AG04449 (cell line): ENCODE data around the gene NOSIP.

ENCODE experiments used
- CTCF ChIA-PET: fragments of 350-600 bp; formaldehyde crosslinking; extraction: SDS; loops from one replicate; lab custom pipeline; 2021; ENCODE audit warnings: antibody characterized with exemption; lab: Yijun Ruan, JAX
- POLR2A ChIA-PET: fragments of 400-600, 350-600 bp; formaldehyde crosslinking; extraction: SDS; loops from one replicate; lab custom pipeline; 2020; ENCODE audit warnings: antibody characterized with exemption, inconsistent platforms; lab: Yijun Ruan, JAX
- DNase-seq: peaks from one replicate; pipeline ENCODE4 v3.0.0-alpha.2; 2010; ENCODE audit warnings: low read depth, low spot score
- H3K4me3 ChIP-seq: 2 replicates; pipeline ENCODE4 v1.5.1; 2011; ENCODE audit warnings: low read depth, mild to moderate bottlenecking, control low read depth, low read length
- TF ChIP-seq, protein P1 (sequence below): IDR thresholded peaks from one replicate; pipeline ENCODE4 v1.5.1; 2011; ENCODE audit warnings: mild to moderate bottlenecking, moderate library complexity, low read length, control low read depth, inconsistent platforms; ENCODE audit not compliant: insufficient read depth; ENCODE audit errors: missing control alignments

NOSIP gene

DNA sequence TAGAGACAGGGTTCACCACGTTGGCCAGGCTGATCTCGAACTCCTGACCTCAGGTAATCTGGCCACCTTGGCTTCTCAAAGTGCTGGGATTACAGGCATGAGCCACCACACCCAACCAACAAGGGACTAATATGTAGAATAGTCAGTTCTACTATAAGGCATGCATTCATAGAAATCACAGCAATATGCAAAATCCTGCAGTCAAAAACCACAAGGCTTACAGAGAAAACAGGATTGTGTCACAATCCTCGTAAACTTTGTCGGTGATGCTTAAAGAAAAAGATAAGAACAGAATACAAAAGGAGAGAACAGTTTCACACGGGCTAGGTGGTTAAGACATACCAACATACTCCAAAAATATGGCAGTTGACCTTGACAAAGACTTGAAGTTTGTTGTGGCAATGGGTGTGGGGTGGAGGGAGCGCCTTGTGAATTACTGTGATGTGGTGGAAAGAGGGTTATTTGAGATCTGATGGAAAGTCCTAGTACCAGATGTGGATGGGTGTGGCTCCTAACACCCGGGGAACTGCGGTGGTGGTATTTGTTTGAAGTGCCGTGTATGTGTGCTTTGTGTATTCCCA lies 12.4 kb downstream of the NOSIP start:
- H3K4me3 ChIP-seq: no peak overlapping the region
- no peak for DNase-seq
- TF ChIP-seq, protein P1, sequence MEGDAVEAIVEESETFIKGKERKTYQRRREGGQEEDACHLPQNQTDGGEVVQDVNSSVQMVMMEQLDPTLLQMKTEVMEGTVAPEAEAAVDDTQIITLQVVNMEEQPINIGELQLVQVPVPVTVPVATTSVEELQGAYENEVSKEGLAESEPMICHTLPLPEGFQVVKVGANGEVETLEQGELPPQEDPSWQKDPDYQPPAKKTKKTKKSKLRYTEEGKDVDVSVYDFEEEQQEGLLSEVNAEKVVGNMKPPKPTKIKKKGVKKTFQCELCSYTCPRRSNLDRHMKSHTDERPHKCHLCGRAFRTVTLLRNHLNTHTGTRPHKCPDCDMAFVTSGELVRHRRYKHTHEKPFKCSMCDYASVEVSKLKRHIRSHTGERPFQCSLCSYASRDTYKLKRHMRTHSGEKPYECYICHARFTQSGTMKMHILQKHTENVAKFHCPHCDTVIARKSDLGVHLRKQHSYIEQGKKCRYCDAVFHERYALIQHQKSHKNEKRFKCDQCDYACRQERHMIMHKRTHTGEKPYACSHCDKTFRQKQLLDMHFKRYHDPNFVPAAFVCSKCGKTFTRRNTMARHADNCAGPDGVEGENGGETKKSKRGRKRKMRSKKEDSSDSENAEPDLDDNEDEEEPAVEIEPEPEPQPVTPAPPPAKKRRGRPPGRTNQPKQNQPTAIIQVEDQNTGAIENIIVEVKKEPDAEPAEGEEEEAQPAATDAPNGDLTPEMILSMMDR: no peak
- ChIA-PET CTCF (interaction anchor here (1.0 to 7.0 kb wide), 6 partner anchors 11 to 113 kb away, joined by 3 to 200 read pairs (median 13); no protein-coding TSS in a partner anchor), POLR2A (no interaction called here)

DNA sequence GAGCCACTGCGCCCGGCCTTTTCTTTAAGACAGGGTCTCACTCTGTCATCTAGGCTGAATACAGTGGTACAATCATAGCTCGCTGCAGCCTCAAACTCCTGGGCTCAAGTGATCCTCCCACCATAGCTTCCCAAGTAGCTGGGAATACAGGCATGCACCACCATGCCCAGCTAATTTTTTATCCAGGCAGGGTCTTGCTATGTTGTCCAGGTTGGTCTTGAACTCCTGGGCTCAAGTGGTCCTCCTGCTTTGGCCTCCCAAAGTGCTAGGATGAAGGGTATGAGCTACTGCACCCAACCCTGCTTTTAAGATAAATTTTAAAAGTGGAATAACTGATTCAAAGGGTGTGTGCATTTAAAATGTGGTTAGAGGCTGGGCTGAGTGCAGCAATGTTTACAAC lies 14.1 kb downstream of the NOSIP start:
- no peak for DNase-seq
- POLR2A ChIA-PET: no interaction called here
- CTCF ChIA-PET: interaction anchor here (0.8 to 3.4 kb wide), 7 partner anchors 14 to 115 kb away, joined by 3 to 12 read pairs (median 4); partner anchors contain the start of genes FLT3LG, NOSIP and PRRG2
- TF ChIP-seq, protein P1: no peak
- no peak overlapping the region for H3K4me3 ChIP-seq

DNA sequence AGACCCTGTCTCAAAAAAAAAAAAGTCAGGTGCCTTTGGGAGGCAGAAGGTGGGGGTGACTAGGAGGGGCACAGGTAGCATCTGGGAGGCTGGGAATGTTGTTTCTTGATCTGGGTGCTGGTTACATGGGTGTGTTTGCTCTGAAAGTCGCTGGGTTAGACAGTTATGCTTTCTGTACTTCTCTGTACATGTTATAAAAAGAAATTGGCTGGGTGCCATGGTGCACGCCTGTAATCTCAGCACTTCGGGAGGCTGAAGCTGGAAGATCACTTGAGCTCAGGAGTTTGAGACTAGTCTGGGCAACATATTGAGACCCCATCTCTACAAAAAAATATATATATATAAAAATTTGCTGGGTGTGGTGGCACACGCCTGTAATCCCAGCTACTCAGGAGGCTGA lies 15.1 kb downstream of the NOSIP start:
- CTCF ChIA-PET: interaction anchor here (1.0 to 3.4 kb wide), 9 partner anchors 9 to 92 kb away, joined by 3 to 12 read pairs (median 5); partner anchors contain the start of gene FLT3LG
- no peak overlapping the region for H3K4me3 ChIP-seq
- TF ChIP-seq, protein P1: no peak
- DNase-seq: no peak
- POLR2A ChIA-PET: no interaction called here

DNA sequence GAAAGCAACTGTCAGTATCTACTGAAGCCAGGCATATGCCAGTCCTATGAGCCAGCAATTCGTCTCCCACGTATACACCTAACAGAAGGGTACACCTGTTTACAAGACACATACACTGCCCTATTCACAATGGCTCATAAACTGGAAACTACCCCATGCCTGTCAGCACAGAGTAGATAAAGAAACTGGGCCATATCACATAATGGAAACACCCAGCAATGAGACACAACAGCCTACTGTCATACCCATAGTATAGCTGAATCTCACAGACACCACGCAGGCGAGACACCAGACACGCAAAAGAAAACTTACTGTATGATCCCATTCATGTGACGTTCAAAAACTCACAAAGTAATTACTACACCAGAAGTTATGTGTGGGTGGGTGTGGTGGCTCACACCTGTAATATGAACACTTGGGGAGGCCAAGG lies 15.7 kb downstream of the NOSIP start:
- DNase-seq: no peak
- no peak overlapping the region for H3K4me3 ChIP-seq
- TF ChIP-seq, protein P1: no peak
- ChIA-PET POLR2A (no interaction called here), CTCF (interaction anchor here (1.0 to 3.4 kb wide), 8 partner anchors 10 to 91 kb away, joined by 3 to 12 read pairs (median 4); partner anchors contain the start of gene FLT3LG)

DNA sequence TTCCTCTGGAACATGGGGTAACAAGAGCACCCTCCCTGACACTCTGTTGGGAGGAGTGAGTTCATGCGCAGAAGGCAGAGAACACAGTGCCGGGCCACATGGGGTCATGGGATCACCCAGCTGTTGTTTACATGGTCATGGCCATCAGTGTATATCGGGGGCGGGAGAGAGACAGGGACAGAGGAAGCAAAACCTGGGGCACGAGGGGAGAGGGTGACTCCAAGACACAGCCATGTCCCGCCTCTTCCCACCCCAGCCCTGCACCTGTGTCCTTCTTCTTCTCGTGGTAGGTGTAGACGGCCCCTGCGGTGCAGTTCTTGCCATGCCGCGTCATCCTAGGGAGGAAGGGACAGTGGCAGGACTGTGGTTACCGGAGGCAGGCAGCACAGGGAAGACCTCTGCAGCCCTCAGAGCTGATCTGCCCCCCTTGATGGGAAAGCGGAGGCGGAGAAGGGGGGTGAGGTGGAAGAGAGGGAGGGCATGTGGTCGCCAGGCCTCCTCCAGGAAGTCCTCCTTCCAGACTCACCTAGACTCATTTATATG lies 19.9 kb downstream of the NOSIP start:
- CTCF ChIA-PET: interaction anchor here (1.2 to 13.7 kb wide), 5 partner anchors 11 to 57 kb away, joined by 3 to 200 read pairs (median 8); partner anchors contain the start of gene PRRG2
- POLR2A ChIA-PET: interaction anchor here (0.7 to 1.2 kb wide), 2 partner anchors 56 to 64 kb away, joined by 3 read pairs; partner anchors contain the start of gene RPS11
- no peak overlapping the region for H3K4me3 ChIP-seq
- DNase-seq: no peak
- TF ChIP-seq, protein P1: no peak

DNA sequence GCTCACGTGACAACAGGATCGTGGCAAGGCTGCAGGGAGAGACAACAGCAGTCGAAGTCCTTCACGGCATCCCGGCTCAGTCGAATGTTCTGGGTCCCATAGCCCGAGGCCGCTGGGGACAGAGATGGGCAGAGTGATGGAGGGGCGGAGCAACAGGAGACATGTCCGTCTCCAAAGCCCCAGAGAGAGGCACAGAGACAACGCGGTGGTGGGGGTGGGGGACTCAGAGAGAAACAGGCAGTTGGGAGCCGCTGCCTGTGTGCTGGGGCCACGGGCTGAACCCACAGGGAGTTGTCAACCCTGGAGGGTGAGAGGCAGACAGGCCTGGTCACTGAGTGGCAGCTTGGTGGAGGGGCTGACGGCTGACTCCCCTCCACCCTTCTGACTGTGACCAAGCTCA lies 20.4 kb downstream of the NOSIP start:
- H3K4me3 ChIP-seq: no peak overlapping the region
- ChIA-PET POLR2A (interaction anchor here (0.7 to 2.3 kb wide), 3 partner anchors 20 to 56 kb away, joined by 3 to 8 read pairs (median 3); partner anchors contain the start of genes NOSIP and RCN3), CTCF (interaction anchor here (0.5 to 13.7 kb wide), 5 partner anchors 11 to 57 kb away, joined by 3 to 200 read pairs (median 8); no protein-coding TSS in a partner anchor)
- no peak for DNase-seq
- TF ChIP-seq, protein P1: no peak
